ENCODE measurements around the gene ANKRD52.
A peak's percentile ranks its signal among the peaks of the same experiment; 100 is the strongest.

The ANKRD52 gene

GRCh38 chr12:56304276-56304675, 46.1 kb upstream of the ANKRD52 start:
- Histone ChIP-seq H3K79me2 (ENCODE audit: low read length) (peaks cover 14% of the 10 kb centered on the region), H3K4me1 (ENCODE audit: low read length) (peaks cover 21% of the 10 kb centered on the region), H3K27me3 (ENCODE audit: low read depth, low read length) (no peaks in the 10 kb centered on the region), H3K9ac (ENCODE audit: low read length) (no peak overlapping the region), H2AFZ (ENCODE audit: low read depth, low read length) (no peak overlapping the region), H3K9me3 (ENCODE audit: insufficient read depth, low read length) (no peaks in the 10 kb centered on the region), H3K4me2 (ENCODE audit: low read length) (no peak overlapping the region), H3K27ac (ENCODE audit: low read length) (no peak overlapping the region), H4K20me1 (ENCODE audit: insufficient read depth, low read length) (no peaks in the 10 kb centered on the region), H3K4me3 (ENCODE audit: low read length) (no peak overlapping the region), H3K36me3 (replicated peaks; ENCODE audit: low read depth, low read length) (peaks cover 7% of the 10 kb centered on the region)
- TF ChIP-seq CTCF (IDR thresholded peaks at IDR 0.05; ENCODE audit: low read depth, low read length) (no peak), EZH2phosphoT487 (IDR thresholded peaks at IDR 0.05; ENCODE audit: low read depth) (no peak)

GRCh38 chr12:56300644-56301464, 42.7 kb upstream of the ANKRD52 start:
- H3K27me3 ChIP-seq (ENCODE audit: low read depth, low read length) = no peaks in the 10 kb centered on the region
- 0 out of 2 replicates have a peak, but pooled peaks cover 3% of the 10 kb centered on the region for H4K20me1 ChIP-seq (ENCODE audit: insufficient read depth, low read length)
- peaks cover 52% of the 10 kb centered on the region for H3K4me1 ChIP-seq (ENCODE audit: low read length)
- peaks cover 10% of the 10 kb centered on the region for H3K36me3 ChIP-seq (replicated peaks; ENCODE audit: low read depth, low read length)
- TF ChIP-seq EZH2phosphoT487 (IDR thresholded peaks at IDR 0.05; ENCODE audit: low read depth) = no peak
- TF ChIP-seq CTCF (IDR thresholded peaks at IDR 0.05; ENCODE audit: low read depth, low read length) = no peak
- peak overlapping the region; percentile 87 for H3K9ac ChIP-seq (ENCODE audit: low read length)
- H3K79me2 ChIP-seq (ENCODE audit: low read length) = peaks cover 48% of the 10 kb centered on the region
- no peaks in the 10 kb centered on the region for H3K9me3 ChIP-seq (ENCODE audit: insufficient read depth, low read length)
- H3K27ac ChIP-seq (ENCODE audit: low read length) = peak overlapping the region; percentile 76
- peak overlapping the region; percentile 90; the same call in 1 of the 2 replicates for H2AFZ ChIP-seq (ENCODE audit: low read depth, low read length)
- peak overlapping the region; percentile 100 for H3K4me2 ChIP-seq (ENCODE audit: low read length)
- H3K4me3 ChIP-seq (ENCODE audit: low read length) = peak overlapping the region; percentile 85

- TF ChIP-seq CTCF (IDR thresholded peaks at IDR 0.05; ENCODE audit: low read depth, low read length) = no peak
- TF ChIP-seq EZH2phosphoT487 (IDR thresholded peaks at IDR 0.05; ENCODE audit: low read depth) = no peak
- Histone ChIP-seq H3K27ac (ENCODE audit: low read length) (peak within 1 kb of the TSS; percentile 76), H3K4me3 (ENCODE audit: low read length) (peak within 1 kb of the TSS; percentile 85), H3K4me1 (ENCODE audit: low read length) (peaks cover 52% of the 10 kb centered on the region), H3K36me3 (replicated peaks; ENCODE audit: low read depth, low read length) (peaks cover 10% of the 10 kb centered on the region), H3K79me2 (ENCODE audit: low read length) (peaks cover 56% of the 10 kb centered on the region), H3K9me3 (ENCODE audit: insufficient read depth, low read length) (no peaks in the 10 kb centered on the region), H2AFZ (ENCODE audit: low read depth, low read length) (peak within 1 kb of the TSS; percentile 90; the same call in 1 of the 2 replicates), H3K27me3 (ENCODE audit: low read depth, low read length) (no peaks in the 10 kb centered on the region), H3K4me2 (ENCODE audit: low read length) (peak within 1 kb of the TSS; percentile 100), H4K20me1 (ENCODE audit: insufficient read depth, low read length) (0 out of 2 replicates have a peak, but pooled peaks cover 3% of the 10 kb centered on the region), H3K9ac (ENCODE audit: low read length) (peak within 1 kb of the TSS; percentile 87)
Measured at GRCh38 chr12:56299853-56300643, 41.9 kb upstream of the ANKRD52 start, which contains the start of gene CS. Gene CS, minus strand, starts transcription at chr12:56300330. Its CDS starts 129 bp downstream, at chr12:56300201.

All from OCI-LY3 (cell line).